ENCODE measurements around the gene C1QTNF8. TPM values are rescaled to one million over a fixed set of nuclear protein-coding genes. Genes with fewer than 3 reads are reported as not detected.

The C1QTNF8 gene
- total RNA-seq, 1 experiment from 2014 or later, result not detected

- no peaks in the 10 kb centered on the region for H3K79me1 ChIP-seq (ENCODE audit: insufficient read depth, low read depth, low read length, poor library complexity, severe bottlenecking)
- no peaks in the 10 kb centered on the region for H3K9me3 Mint-ChIP-seq
- TF ChIP-seq, protein P1, sequence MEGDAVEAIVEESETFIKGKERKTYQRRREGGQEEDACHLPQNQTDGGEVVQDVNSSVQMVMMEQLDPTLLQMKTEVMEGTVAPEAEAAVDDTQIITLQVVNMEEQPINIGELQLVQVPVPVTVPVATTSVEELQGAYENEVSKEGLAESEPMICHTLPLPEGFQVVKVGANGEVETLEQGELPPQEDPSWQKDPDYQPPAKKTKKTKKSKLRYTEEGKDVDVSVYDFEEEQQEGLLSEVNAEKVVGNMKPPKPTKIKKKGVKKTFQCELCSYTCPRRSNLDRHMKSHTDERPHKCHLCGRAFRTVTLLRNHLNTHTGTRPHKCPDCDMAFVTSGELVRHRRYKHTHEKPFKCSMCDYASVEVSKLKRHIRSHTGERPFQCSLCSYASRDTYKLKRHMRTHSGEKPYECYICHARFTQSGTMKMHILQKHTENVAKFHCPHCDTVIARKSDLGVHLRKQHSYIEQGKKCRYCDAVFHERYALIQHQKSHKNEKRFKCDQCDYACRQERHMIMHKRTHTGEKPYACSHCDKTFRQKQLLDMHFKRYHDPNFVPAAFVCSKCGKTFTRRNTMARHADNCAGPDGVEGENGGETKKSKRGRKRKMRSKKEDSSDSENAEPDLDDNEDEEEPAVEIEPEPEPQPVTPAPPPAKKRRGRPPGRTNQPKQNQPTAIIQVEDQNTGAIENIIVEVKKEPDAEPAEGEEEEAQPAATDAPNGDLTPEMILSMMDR (conservative IDR thresholded peaks at IDR 0.05), result no peak
Measured at GRCh38 chr16:1051446-1051845, 44.6 kb downstream of the C1QTNF8 start.

More at GRCh38 chr16:1051446-1051845, 44.6 kb downstream of the C1QTNF8 start:
- H2BK15ac ChIP-seq (ENCODE audit: low read depth, low read length), result no peak overlapping the region
- H3K27ac ChIP-seq (ENCODE audit: insufficient read length, low read depth, low read length), result no peak overlapping the region
- DNase-seq, result no peak
- H2BK5ac ChIP-seq (ENCODE audit: insufficient read length, low read length), result no peak overlapping the region
- no peak overlapping the region for H2BK20ac ChIP-seq (ENCODE audit: low read depth, low read length, poor library complexity, severe bottlenecking)
- no peak overlapping the region for H3K23ac ChIP-seq (ENCODE audit: insufficient read length, low read depth, low read length)
- H4K20me1 ChIP-seq (ENCODE audit: control insufficient read depth, insufficient read depth, insufficient read length), result no peaks in the 10 kb centered on the region
- peaks cover 4% of the 10 kb centered on the region for H3K23me2 ChIP-seq (ENCODE audit: insufficient read length, low read depth, low read length, poor library complexity, severe bottlenecking)
- H3T11ph ChIP-seq (ENCODE audit: low read length), result no peak overlapping the region
- H3K4me1 ChIP-seq (ENCODE audit: insufficient read depth, low read length), result no peaks in the 10 kb centered on the region
- no peak overlapping the region for H2AFZ ChIP-seq (ENCODE audit: low read length)
- H3K4me2 ChIP-seq (ENCODE audit: insufficient read depth, insufficient read length, low read length), result no peak overlapping the region
- Mint-ChIP-seq H3K27ac (no peak overlapping the region; a peak in 1 of 7 replicates), H3K4me1 (0 out of 4 replicates have a peak, but pooled peaks cover 0 to 4% of the 10 kb centered on the region in 2 experiments), H3K4me3 (no peak overlapping the region), H3K27me3 (ENCODE audit: low read depth) (peaks cover 10% of the 10 kb centered on the region), H3K36me3 (ENCODE audit: insufficient read depth in 1 of 3, low read depth in 3 of 3) (no peaks in the 10 kb centered on the region)
- WGBS (ENCODE audit: extremely low coverage, insufficient read length, low lambda C conversion rate), result no CpG with 5 or more reads among the region's 17 CpGs
- H2BK12ac ChIP-seq (ENCODE audit: insufficient read length, low read depth, low read length), result no peak overlapping the region
- no peak overlapping the region for H4K8ac ChIP-seq (replicated peaks; ENCODE audit: insufficient read length, low read depth, low read length)
- no peaks in the 10 kb centered on the region for H3K27me3 ChIP-seq (ENCODE audit: insufficient read depth, low read length)
- H2AK5ac ChIP-seq (ENCODE audit: insufficient read length, low read length), result no peak overlapping the region
- H3K9me3 ChIP-seq (ENCODE audit: control insufficient read depth, low read depth, low read length), result no peaks in the 10 kb centered on the region
- H2BK120ac ChIP-seq (ENCODE audit: low read depth, low read length, poor library complexity, severe bottlenecking), result no peak overlapping the region
- H3K9ac ChIP-seq (ENCODE audit: extremely low read depth, insufficient read length, low read length), result no peak overlapping the region
- H3K4ac ChIP-seq (ENCODE audit: low read depth, low read length), result no peak overlapping the region
- H4K91ac ChIP-seq (ENCODE audit: insufficient read length, low read depth, low read length), result no peak overlapping the region
- H4K5ac ChIP-seq (ENCODE audit: insufficient read length, low read depth, low read length), result no peak overlapping the region
- H3K79me2 ChIP-seq (ENCODE audit: insufficient read depth, low read length), result no peaks in the 10 kb centered on the region
- H3K18ac ChIP-seq (ENCODE audit: insufficient read length, low read depth, low read length), result no peak overlapping the region
- H3K14ac ChIP-seq (ENCODE audit: insufficient read depth, low read length), result no peak overlapping the region
- no peak overlapping the region for H3K56ac ChIP-seq (ENCODE audit: insufficient read length, low read depth, low read length)
